ENCODE data around the gene IRF7. TPM values are rescaled to one million over a fixed set of nuclear protein-coding genes. Genes with fewer than 3 reads are reported as not detected.

The IRF7 gene
- total RNA-seq, 1 donor from 2014 or later: 18.9 TPM

DNA sequence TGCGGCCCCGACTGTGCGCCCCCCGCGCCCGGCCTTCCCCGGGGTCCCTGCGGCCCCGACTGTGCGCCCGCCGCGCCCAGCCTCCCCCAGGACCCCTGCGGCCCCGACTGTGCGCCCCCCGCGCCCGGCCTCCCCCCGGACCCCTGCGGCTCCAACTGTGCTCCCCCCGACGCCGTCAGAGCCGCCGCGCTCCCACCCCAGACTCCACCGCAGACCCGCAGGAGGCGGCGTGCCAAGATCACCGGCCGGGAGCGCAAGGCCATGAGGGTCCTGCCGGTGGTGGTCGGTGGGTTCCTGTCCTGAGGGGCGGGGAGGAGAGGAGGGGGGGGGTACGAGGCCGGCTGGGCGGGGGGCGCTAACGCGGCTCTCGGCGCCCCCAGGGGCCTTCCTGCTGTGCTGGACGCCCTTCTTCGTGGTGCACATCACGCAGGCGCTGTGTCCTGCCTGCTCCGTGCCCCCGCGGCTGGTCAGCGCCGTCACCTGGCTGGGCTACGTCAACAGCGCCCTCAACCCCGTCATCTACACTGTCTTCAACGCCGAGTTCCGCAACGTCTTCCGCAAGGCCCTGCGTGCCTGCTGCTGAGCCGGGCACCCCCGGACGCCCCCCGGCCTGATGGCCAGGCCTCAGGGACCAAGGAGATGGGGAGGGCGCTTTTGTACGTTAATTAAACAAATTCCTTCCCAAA, 24.4 kb upstream of the IRF7 start:
- Histone ChIP-seq H3K27me3 (no peaks in the 10 kb centered on the region), H3K4me3 (peak overlapping the region in 1 of 2 donors; percentile 21)

GRCh38 chr11:639332-639955, 23.7 kb upstream of the IRF7 start:
- H3K36me3 ChIP-seq: peaks cover 0 to 13% of the 10 kb centered on the region in 2 donors
- no peak for TF ChIP-seq POLR2A (IDR thresholded peaks at IDR 0.05)
- TF ChIP-seq POLR2AphosphoS5 (IDR thresholded peaks at IDR 0.05; ENCODE audit: insufficient read depth in 1 of 2, low read depth in 1 of 2): no peak
- TF ChIP-seq, protein P1, sequence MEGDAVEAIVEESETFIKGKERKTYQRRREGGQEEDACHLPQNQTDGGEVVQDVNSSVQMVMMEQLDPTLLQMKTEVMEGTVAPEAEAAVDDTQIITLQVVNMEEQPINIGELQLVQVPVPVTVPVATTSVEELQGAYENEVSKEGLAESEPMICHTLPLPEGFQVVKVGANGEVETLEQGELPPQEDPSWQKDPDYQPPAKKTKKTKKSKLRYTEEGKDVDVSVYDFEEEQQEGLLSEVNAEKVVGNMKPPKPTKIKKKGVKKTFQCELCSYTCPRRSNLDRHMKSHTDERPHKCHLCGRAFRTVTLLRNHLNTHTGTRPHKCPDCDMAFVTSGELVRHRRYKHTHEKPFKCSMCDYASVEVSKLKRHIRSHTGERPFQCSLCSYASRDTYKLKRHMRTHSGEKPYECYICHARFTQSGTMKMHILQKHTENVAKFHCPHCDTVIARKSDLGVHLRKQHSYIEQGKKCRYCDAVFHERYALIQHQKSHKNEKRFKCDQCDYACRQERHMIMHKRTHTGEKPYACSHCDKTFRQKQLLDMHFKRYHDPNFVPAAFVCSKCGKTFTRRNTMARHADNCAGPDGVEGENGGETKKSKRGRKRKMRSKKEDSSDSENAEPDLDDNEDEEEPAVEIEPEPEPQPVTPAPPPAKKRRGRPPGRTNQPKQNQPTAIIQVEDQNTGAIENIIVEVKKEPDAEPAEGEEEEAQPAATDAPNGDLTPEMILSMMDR (IDR thresholded peaks at IDR 0.05): no peak
- DNase-seq (ENCODE audit: extremely low spot score in 2 of 2): no peak
- H3K9me3 ChIP-seq: no peaks in the 10 kb centered on the region
- peaks cover 17% of the 10 kb centered on the region for H3K4me1 ChIP-seq
- H3K27ac ChIP-seq: no peak overlapping the region
- H3K27me3 ChIP-seq: no peaks in the 10 kb centered on the region
- intact Hi-C loops (cut with DNase I): no loop called here
- peak overlapping the region in 1 of 2 donors; percentile 21 for H3K4me3 ChIP-seq

More for the DNA sequence above, 24.4 kb upstream of the IRF7 start:
- H3K36me3 ChIP-seq: peaks cover 0 to 13% of the 10 kb centered on the region in 2 donors
- TF ChIP-seq POLR2A (IDR thresholded peaks at IDR 0.05) (no peak), POLR2AphosphoS5 (IDR thresholded peaks at IDR 0.05; ENCODE audit: insufficient read depth in 1 of 2, low read depth in 1 of 2) (no peak)
- TF ChIP-seq, protein P1 (IDR thresholded peaks at IDR 0.05): no peak
- intact Hi-C loops (cut with DNase I): no loop called here
- H3K9me3 ChIP-seq: no peaks in the 10 kb centered on the region
- peaks cover 17% of the 10 kb centered on the region for H3K4me1 ChIP-seq
- H3K27ac ChIP-seq: no peak overlapping the region
- DNase-seq (ENCODE audit: extremely low spot score in 2 of 2): no peak

GRCh38 chr11:638631-639331, 23.0 kb upstream of the IRF7 start:
- Histone ChIP-seq H3K4me1 (peaks cover 17% of the 10 kb centered on the region), H3K27ac (no peak overlapping the region), H3K27me3 (no peaks in the 10 kb centered on the region), H3K4me3 (no peak overlapping the region), H3K36me3 (peaks cover 0 to 8% of the 10 kb centered on the region in 2 donors), H3K9me3 (no peaks in the 10 kb centered on the region)
- no peak for DNase-seq (ENCODE audit: extremely low spot score in 2 of 2)
- TF ChIP-seq POLR2AphosphoS5 (IDR thresholded peaks at IDR 0.05; ENCODE audit: insufficient read depth in 1 of 2, low read depth in 1 of 2): no peak
- no peak for TF ChIP-seq POLR2A (IDR thresholded peaks at IDR 0.05)
- TF ChIP-seq, protein P1 (IDR thresholded peaks at IDR 0.05): no peak
- intact Hi-C loops (cut with DNase I): no loop called here

GRCh38 chr11:637593-638521, 22.1 kb upstream of the IRF7 start:
- Histone ChIP-seq H3K9me3 (no peaks in the 10 kb centered on the region), H3K27ac (no peak overlapping the region), H3K4me3 (peak overlapping the region; percentile 29 to 46), H3K27me3 (no peaks in the 10 kb centered on the region), H3K36me3 (no peaks in the 10 kb centered on the region), H3K4me1 (peaks cover 17% of the 10 kb centered on the region)
- TF ChIP-seq, protein P1 (IDR thresholded peaks at IDR 0.05): no peak
- DNase-seq (ENCODE audit: extremely low spot score in 2 of 2): no peak
- intact Hi-C loops (cut with DNase I): no loop called here

All from vagina (tissue), 2 donors.